ENCODE data around the gene BSN.

DNA sequence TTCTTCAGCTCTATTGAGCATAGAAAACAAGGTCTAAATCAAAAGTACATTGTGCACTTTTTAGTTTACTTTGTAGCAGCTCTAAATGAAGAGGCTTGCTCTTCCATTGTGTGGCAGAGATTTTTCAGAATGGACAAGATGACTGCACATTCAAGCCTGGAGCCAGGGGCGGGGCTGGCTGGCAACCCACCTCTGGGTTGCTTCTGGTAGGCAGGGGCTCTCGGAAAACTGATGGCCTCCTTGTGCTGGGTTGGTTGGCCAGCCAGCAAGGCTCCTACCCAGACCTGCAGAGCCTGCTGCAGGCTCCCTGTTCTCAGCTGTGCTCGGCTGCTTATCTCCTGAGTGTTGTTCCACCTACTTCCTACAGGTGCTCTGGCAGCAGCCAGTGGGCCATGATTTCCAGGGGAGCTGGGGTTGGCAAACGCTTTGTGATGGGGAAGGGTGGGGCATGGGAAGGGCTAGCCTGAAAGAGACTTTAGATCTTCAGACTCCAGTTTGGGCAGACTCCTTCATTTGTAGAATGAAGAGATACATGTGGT is 8.8 kb downstream of the BSN start:
- TF ChIP-seq, protein P1, sequence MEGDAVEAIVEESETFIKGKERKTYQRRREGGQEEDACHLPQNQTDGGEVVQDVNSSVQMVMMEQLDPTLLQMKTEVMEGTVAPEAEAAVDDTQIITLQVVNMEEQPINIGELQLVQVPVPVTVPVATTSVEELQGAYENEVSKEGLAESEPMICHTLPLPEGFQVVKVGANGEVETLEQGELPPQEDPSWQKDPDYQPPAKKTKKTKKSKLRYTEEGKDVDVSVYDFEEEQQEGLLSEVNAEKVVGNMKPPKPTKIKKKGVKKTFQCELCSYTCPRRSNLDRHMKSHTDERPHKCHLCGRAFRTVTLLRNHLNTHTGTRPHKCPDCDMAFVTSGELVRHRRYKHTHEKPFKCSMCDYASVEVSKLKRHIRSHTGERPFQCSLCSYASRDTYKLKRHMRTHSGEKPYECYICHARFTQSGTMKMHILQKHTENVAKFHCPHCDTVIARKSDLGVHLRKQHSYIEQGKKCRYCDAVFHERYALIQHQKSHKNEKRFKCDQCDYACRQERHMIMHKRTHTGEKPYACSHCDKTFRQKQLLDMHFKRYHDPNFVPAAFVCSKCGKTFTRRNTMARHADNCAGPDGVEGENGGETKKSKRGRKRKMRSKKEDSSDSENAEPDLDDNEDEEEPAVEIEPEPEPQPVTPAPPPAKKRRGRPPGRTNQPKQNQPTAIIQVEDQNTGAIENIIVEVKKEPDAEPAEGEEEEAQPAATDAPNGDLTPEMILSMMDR (IDR thresholded peaks at IDR 0.05), result peak in 1 of 4 experiments; percentile 6
- TF ChIP-seq POLR2A (IDR thresholded peaks at IDR 0.05), result no peak
